ENCODE data around the gene SLC25A25.
A peak's percentile ranks its signal among the peaks of the same experiment; 100 is the strongest.
"Not testable (repeated sequence)": the region's sequence is repeated elsewhere in the genome, so short reads cannot be mapped to it uniquely, and the experiment has no call there.

SLC25A25 gene

GRCh38 chr9:128127990-128128835 lies 60.2 kb downstream of the SLC25A25 start:
- DNase-seq: peak; percentile 65

- DNase-seq: no peak
These were observed 61.0 kb downstream of the SLC25A25 start for GRCh38 chr9:128128836-128129590.

GRCh38 chr9:128129976-128130590 lies 62.1 kb downstream of the SLC25A25 start:
- not testable (repeated sequence) for DNase-seq

GRCh38 chr9:128130651-128131050 lies 62.6 kb downstream of the SLC25A25 start:
- DNase-seq: not testable (repeated sequence)

GRCh38 chr9:128131346-128131745 lies 63.3 kb downstream of the SLC25A25 start:
- DNase-seq: not testable (repeated sequence)

- not testable (repeated sequence) for DNase-seq
These were observed 64.1 kb downstream of the SLC25A25 start for GRCh38 chr9:128132139-128132538.

GRCh38 chr9:128135561-128135960 lies 67.5 kb downstream of the SLC25A25 start:
- not testable (repeated sequence) for DNase-seq

GRCh38 chr9:128136816-128137793 lies 69.1 kb downstream of the SLC25A25 start:
- no peak for DNase-seq

GRCh38 chr9:128138001-128138400 lies 70.0 kb downstream of the SLC25A25 start:
- DNase-seq: no peak

- DNase-seq: no peak
These were observed 71.6 kb downstream of the SLC25A25 start for GRCh38 chr9:128139621-128140020.

GRCh38 chr9:128141604-128142003 lies 73.6 kb downstream of the SLC25A25 start:
- DNase-seq: no peak

- no peak for DNase-seq
These were observed 74.0 kb downstream of the SLC25A25 start for GRCh38 chr9:128142061-128142460.

- DNase-seq: no peak
These were observed 74.6 kb downstream of the SLC25A25 start for GRCh38 chr9:128142596-128142995.

GRCh38 chr9:128143525-128144238 lies 75.7 kb downstream of the SLC25A25 start:
- no peak for DNase-seq

GRCh38 chr9:128144239-128145181 lies 76.5 kb downstream of the SLC25A25 start:
- no peak for DNase-seq

- DNase-seq: no peak
These were observed 77.5 kb downstream of the SLC25A25 start for GRCh38 chr9:128145536-128145935.

- no peak for DNase-seq
These were observed 77.9 kb downstream of the SLC25A25 start for GRCh38 chr9:128145951-128146351.

GRCh38 chr9:128146591-128147120 lies 78.6 kb downstream of the SLC25A25 start:
- no peak for DNase-seq

- DNase-seq: no peak
These were observed 80.5 kb downstream of the SLC25A25 start for GRCh38 chr9:128148509-128149000.

All from NCI-H446 treated with DMSO at 0.1 percent for 48 hours (cell line).